Subcutaneous abdominal adipose tissue (tissue), 5 donors: ENCODE data around the gene RASGRF2.

Source experiments
- H3K27ac ChIP-seq: one replicate; pipeline ENCODE4 v1.7.0; 2013; ENCODE audit warnings: low read depth, mild to moderate bottlenecking, inconsistent platforms, low read length, moderate library complexity
- H3K27me3 ChIP-seq, 5 donors: one replicate each; pipeline ENCODE4 v1.7.0; 2013; ENCODE audit warnings: low read length in 5 of 5, inconsistent platforms in 1 of 5; ENCODE audit not compliant: control insufficient read depth in 5 of 5, insufficient read depth in 4 of 5
- H3K36me3 ChIP-seq, 5 donors: one replicate each; pipeline ENCODE4 v1.7.0; 2013; ENCODE audit warnings: low read length in 5 of 5; ENCODE audit not compliant: control insufficient read depth in 5 of 5, insufficient read depth in 5 of 5
- H3K4me1 ChIP-seq, 5 donors: one replicate each; pipeline ENCODE4 v1.7.0; 2013; ENCODE audit warnings: low read length in 5 of 5, mild to moderate bottlenecking in 3 of 5, moderate library complexity in 1 of 5; ENCODE audit not compliant: control insufficient read depth in 5 of 5, insufficient read depth in 5 of 5
- H3K4me3 ChIP-seq, 5 donors: one replicate each; pipeline ENCODE4 v1.7.0; 2013; ENCODE audit warnings: low read length in 5 of 5, low read depth in 1 of 5
- H3K9ac ChIP-seq, 5 donors: one replicate each; pipeline ENCODE4 v1.7.0; 2013; ENCODE audit warnings: low read length in 5 of 5, mild to moderate bottlenecking in 4 of 5, moderate library complexity in 3 of 5
- H3K9me3 ChIP-seq, 5 donors: one replicate each; pipeline ENCODE4 v1.7.0; 2013; ENCODE audit warnings: low read length in 5 of 5; ENCODE audit not compliant: control insufficient read depth in 5 of 5
- donor health status: healthy.
- donor health status: healthy.
- donor health status: healthy.
- donor health status: healthy.
- donor health status: healthy.

RASGRF2 gene

DNA sequence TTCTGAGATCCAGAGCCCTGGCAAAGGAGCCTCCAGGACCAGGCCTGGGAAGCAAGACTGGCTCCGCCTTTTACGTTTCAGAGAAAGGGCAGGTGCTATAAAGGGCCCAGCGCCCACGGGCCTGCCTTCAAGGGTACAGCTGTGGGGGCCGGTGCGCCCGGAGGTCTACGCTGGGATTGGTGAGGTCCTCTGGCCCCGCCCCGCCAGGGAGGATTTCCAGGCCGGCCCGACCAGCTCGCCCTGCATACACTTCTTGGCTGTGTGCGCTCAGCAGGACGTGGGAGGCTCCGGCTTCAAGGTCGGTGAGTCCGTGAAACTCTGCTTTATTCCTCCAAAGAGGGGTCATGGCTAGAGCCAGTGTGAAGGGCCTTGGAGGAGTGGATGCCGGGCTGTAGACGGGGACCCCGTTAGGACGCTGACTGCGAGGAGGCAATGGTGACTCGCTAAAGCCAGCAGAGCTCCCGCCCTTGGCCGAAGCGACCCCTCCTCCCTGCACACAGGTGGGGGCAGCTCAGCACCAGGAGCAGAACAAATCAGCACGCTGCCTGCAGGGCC lies 273.0 kb downstream of the RASGRF2 start, which contains the start of gene CKMT2:
CKMT2 (plus strand) TSS at position 243 of the 555 bp plus-strand sequence. CDS start 17,811 bp downstream, outside the sequence.
- H3K4me1 ChIP-seq, result peaks cover 0 to 42% (median 36%) of the 10 kb centered on the region in 5 donors
- peak within 1 kb of the TSS; percentile 55 to 70 (median 63) for H3K4me3 ChIP-seq
- no peaks in the 10 kb centered on the region for H3K27me3 ChIP-seq
- H3K9me3 ChIP-seq, result no peaks in the 10 kb centered on the region
- peak within 1 kb of the TSS; percentile 81 for H3K27ac ChIP-seq
- no peaks in the 10 kb centered on the region for H3K36me3 ChIP-seq
- peak within 1 kb of the TSS; percentile 48 to 82 (median 66) for H3K9ac ChIP-seq

DNA sequence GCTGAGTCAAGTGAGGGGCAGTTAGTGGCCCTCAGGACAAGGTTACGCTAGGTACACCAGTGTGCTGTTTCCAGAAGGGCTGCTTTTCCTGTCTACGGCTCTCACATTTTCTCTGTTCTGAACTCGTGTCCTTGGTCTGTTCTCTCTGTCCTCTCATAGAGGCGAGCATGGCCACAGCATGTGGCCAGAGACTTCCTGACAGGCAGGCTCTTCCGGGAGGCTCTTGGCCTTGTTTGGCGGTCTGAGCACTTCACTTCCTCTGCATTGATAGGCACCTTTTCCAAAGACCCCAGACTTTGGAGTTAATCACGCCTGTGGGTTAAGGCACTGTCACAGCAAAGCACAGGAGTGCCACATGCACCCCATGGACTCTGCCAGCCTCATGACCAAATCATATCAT lies 274.1 kb downstream of the RASGRF2 start:
- H3K36me3 ChIP-seq, result no peaks in the 10 kb centered on the region
- H3K27ac ChIP-seq, result peak overlapping the region; percentile 49
- H3K4me3 ChIP-seq, result no peak overlapping the region
- H3K4me1 ChIP-seq, result peaks cover 0 to 42% (median 36%) of the 10 kb centered on the region in 5 donors
- no peaks in the 10 kb centered on the region for H3K9me3 ChIP-seq
- H3K27me3 ChIP-seq, result no peaks in the 10 kb centered on the region
- peak overlapping the region in 1 of 5 donors; percentile 7 for H3K9ac ChIP-seq

DNA sequence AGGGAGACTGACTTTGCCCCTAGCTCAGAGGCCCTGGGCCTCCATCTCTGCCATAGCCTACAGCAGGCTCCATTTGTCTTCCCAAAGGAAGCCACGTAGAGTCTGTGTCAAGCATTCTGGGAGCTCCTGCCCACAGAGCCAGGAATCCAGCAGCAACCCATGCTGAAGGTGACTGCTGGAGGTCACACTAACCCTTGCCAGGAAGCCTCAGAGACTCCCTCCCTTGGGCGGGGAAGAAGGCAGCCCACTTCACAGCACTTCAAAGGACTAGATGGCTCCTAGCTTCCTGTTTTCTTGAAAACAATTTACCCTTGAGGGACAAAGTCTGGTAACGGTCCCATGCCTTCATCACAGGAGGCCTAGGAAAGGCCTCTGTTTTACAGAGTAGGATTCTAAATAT lies 274.6 kb downstream of the RASGRF2 start:
- H3K27ac ChIP-seq, result peak overlapping the region; percentile 49
- H3K9ac ChIP-seq, result no peak overlapping the region
- no peak overlapping the region for H3K4me3 ChIP-seq
- H3K36me3 ChIP-seq, result no peaks in the 10 kb centered on the region
- peaks cover 0 to 42% (median 36%) of the 10 kb centered on the region in 5 donors for H3K4me1 ChIP-seq
- no peaks in the 10 kb centered on the region for H3K9me3 ChIP-seq
- H3K27me3 ChIP-seq, result no peaks in the 10 kb centered on the region

DNA sequence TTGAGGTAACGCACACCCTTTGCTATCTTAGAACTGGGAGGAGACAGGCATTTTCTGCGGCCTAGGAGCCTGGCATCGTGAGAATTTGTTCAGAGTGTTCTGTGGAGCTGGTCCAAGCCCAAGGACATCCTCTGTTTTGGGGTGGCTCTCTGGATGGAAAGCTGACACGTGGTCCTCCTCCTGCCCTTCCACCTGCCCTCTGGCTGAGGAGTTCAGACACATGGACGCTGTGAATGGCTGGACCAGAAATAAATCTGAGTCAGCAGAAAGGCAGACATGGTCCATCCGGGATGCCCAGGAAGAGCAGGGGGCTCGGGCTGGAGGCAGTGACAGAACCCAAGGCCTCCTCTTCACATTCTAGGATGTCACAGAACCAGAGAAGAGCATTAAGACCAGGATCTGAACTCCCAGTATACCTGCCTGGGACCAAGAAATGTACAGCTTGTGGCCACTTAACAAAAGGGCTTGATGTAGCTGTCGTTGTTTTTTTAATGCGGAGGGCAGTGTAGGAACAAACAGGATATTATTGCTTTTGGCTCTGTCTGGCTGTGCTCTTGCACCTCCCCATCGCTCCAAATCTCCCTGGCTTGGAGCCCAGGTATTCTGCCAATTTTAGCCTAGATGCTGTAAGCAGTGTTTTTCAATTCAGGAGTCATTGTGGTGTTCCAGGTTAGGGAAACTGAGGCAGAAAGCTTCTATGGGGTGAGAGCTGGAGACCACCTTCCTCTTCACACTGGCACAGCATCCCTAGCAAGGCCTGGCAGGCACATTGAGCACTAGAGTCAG lies 275.3 kb downstream of the RASGRF2 start:
- peak overlapping the region; percentile 49 for H3K27ac ChIP-seq
- no peaks in the 10 kb centered on the region for H3K9me3 ChIP-seq
- no peaks in the 10 kb centered on the region for H3K36me3 ChIP-seq
- H3K9ac ChIP-seq, result no peak overlapping the region
- peaks cover 0 to 42% (median 36%) of the 10 kb centered on the region in 5 donors for H3K4me1 ChIP-seq
- no peak overlapping the region for H3K4me3 ChIP-seq
- no peaks in the 10 kb centered on the region for H3K27me3 ChIP-seq

DNA sequence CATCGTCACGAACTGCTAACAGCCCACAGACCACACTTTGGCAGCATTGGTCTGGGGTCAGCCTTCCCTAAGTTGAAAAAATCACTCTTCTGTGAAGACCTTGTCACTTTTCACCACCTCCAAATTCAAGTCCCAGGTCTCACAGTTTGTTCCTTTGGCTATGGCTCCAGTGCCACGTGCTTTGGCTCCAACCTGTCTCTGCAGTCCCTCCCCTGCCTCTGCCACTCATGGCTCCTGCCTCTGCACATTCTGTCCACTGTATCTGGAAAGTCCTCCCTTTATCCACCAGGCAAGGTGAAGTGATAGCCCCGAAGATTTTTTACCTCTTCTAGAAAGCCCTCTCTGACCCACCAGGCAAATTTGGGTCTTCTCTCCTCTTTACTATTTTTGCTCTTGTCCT lies 278.3 kb downstream of the RASGRF2 start:
- Histone ChIP-seq H3K4me3 (no peak overlapping the region), H3K27ac (no peak overlapping the region), H3K27me3 (no peaks in the 10 kb centered on the region), H3K36me3 (no peaks in the 10 kb centered on the region), H3K9me3 (no peaks in the 10 kb centered on the region), H3K4me1 (peaks cover 0 to 38% (median 29%) of the 10 kb centered on the region in 5 donors), H3K9ac (no peak overlapping the region)

DNA sequence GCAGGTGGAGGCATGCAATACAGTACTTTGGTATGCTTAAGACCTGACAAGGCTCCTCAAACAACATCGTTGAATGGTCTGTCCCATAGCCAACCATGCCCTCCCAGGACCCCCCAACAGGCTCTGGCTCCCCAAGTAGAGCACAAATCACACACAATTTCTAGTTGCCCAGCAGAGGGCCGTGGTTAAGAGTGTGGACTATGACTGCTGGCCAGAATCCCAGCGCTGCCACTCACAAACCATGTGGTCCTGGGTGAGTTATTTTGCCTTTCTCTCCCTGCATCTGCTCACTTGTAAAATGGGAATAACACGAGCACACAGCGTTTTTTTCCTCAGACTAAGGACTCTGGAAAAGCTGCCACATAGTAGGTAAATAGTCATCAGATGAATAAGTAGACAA lies 279.4 kb downstream of the RASGRF2 start:
- no peak overlapping the region for H3K27ac ChIP-seq
- no peaks in the 10 kb centered on the region for H3K27me3 ChIP-seq
- H3K36me3 ChIP-seq, result no peaks in the 10 kb centered on the region
- H3K4me1 ChIP-seq, result peaks cover 0 to 35% (median 30%) of the 10 kb centered on the region in 5 donors
- no peaks in the 10 kb centered on the region for H3K9me3 ChIP-seq
- H3K9ac ChIP-seq, result no peak overlapping the region
- no peak overlapping the region for H3K4me3 ChIP-seq

DNA sequence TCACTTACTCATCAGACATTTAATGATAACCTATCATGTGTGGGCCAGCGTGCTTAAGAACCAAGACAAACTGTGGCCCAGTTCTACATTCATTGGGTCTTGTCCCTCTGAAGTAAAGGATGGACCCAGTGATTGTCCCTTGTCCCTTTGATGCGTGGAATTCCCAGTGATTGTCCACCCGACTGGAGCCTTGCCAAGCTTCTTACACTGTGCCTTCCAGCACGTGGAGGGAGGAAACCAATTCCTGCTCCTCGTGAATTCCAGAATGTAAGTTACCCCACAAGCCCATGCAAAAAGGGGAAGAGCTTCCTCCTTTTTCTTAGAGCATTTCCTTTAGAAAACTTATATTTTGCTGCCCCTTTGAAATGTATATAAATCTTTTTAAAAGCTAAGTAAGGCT lies 280.8 kb downstream of the RASGRF2 start:
- Histone ChIP-seq H3K9me3 (no peaks in the 10 kb centered on the region), H3K27me3 (no peaks in the 10 kb centered on the region), H3K9ac (no peak overlapping the region), H3K4me1 (peaks cover 0 to 25% (median 17%) of the 10 kb centered on the region in 5 donors), H3K4me3 (no peak overlapping the region), H3K27ac (no peak overlapping the region), H3K36me3 (peaks cover 0 to 5% (median 0%) of the 10 kb centered on the region in 5 donors)

DNA sequence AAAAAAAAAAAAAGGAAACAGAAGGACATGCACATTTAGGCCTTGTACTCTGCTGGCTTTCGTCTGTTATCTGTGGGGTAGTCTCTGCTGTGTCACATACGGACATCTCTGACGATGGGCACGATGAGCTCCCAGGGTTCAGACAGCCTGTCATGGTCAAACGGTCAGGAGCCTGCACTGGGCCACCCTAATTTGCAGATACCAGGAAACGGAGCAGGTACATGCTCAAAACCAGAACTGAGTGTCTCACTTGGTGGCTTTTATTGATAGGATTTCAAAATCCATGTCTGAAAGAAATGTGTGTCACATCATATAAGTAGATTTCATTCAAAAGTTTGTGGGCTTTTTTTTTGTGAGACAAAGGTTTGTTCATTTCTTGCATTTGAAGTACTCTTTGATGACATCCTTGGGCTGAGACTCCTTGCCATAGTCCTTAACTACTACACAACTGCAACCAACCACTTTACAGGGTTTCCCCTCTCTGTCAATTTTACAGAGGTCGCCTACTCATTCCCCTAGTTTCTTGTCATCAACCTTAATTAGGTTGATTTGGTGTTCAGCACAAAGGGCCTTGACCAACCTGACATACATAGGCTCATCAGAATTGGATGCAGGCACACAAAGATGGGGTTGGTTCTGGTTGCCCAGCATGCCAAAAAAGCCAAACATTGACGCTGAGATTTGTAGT lies 281.9 kb downstream of the RASGRF2 start:
- Histone ChIP-seq H3K9ac (no peak overlapping the region), H3K27ac (no peak overlapping the region), H3K4me3 (no peak overlapping the region), H3K4me1 (peaks cover 0 to 34% (median 17%) of the 10 kb centered on the region in 5 donors), H3K9me3 (no peaks in the 10 kb centered on the region), H3K27me3 (no peaks in the 10 kb centered on the region), H3K36me3 (peaks cover 0 to 5% (median 0%) of the 10 kb centered on the region in 5 donors)

DNA sequence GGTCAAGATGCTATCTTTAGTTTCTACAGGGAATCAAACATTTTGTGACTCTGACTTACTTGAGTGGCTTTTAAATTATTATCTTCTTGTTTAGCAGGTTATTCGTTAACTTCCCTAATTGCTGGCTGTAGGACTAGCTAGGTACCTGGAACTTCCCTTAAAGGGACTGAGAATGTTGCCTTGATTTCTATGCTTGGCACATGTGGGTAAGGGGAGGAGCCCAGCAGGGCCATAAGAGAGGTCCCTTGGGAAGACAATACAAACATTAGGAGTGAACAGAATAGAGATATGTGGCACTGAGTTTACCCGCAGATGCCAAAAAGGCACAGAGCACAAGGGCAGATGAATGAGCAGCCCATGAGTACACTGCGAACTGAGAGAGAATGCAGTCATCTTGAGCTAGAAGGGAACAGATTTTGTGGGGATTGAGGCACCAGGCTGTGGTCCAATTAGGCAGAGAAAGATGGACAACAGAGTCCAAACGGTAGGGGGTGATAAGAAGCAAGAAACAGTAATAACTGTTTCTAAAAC lies 282.8 kb downstream of the RASGRF2 start:
- H3K9me3 ChIP-seq, result no peaks in the 10 kb centered on the region
- no peak overlapping the region for H3K4me3 ChIP-seq
- peak overlapping the region; percentile 55 for H3K27ac ChIP-seq
- H3K4me1 ChIP-seq, result peaks cover 0 to 42% (median 23%) of the 10 kb centered on the region in 5 donors
- no peaks in the 10 kb centered on the region for H3K27me3 ChIP-seq
- peaks cover 0 to 5% (median 0%) of the 10 kb centered on the region in 5 donors for H3K36me3 ChIP-seq
- no peak overlapping the region for H3K9ac ChIP-seq
